Erythroblast (primary cell): ENCODE results near the gene XRCC4.

Experiments used
- GATA1 ChIP-seq: IDR thresholded peaks from 2 replicates; pipeline ENCODE4 v1.6.1; 2011; ENCODE audit warnings: low read depth, mild to moderate bottlenecking, control low read depth, low read length, moderate library complexity
- POLR2A ChIP-seq: IDR thresholded peaks from 2 replicates; pipeline ENCODE4 v1.6.1; 2011; ENCODE audit warnings: mild to moderate bottlenecking, low read length

- TF ChIP-seq POLR2A, result no peak
- no peak for TF ChIP-seq GATA1
Measured at GRCh38 chr5:83115816-83116215, 38.5 kb downstream of the XRCC4 start.
